Astrocyte of the spinal cord (primary cell): ENCODE data around the gene TFF2.

ENCODE experiments used
- DNase-seq: peaks from one replicate; pipeline ENCODE4 v3.0.0; 2011; ENCODE audit warnings: low read depth, low spot score
- H3K4me3 ChIP-seq: 2 replicates; pipeline ENCODE4 v1.5.1; 2011; ENCODE audit warnings: low read depth, mild to moderate bottlenecking, low read length, moderate library complexity
- in situ Hi-C: cut with HindIII; loops from 2 replicates; pipeline ENCODE4 v1.10.0; 2017; ENCODE audit warnings: low sequenced_read_pairs
- TF ChIP-seq, protein P1 (sequence below): IDR thresholded peaks from 2 replicates; pipeline ENCODE4 v1.5.1; 2012; ENCODE audit warnings: low read depth, mild to moderate bottlenecking, low read length, inconsistent platforms

The TFF2 gene

DNA sequence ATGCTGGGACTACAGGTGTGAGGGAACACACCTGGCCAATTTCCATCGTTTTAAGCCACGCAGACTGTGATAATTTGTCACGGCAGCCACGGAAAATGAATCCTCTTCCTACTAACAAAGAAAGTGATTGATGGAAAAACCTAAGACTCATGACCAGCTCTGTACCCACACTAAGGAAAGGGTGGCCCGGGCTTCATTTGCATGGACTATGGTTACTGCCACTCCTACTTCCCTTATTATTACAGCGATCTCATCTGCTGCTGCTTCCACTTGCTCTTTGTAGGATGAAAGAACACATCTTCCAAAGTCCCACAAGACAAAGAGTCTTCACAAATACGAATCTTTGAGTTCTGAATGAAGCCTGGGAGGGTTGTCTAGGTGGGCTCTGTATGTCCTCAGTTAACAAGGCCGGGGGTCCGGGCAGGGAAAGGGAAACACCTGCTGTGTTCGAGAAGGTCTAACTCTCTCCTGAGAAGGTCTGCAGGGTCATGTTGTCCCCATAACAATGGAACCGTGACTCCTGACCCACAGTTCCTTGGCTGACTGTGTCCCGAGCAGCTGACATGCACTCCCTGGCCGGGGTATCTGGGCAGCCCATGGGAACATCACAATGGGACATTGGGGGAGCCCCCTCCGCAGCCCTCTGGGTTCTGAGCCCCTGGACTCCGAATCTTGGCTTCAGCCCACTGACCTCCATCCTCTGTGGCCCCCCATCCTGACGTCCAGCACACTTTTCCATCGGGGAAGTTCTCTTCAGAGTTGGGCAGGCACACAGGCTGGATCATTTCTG lies 28.8 kb upstream of the TFF2 start:
- in situ Hi-C loops = no loop called here
- TF ChIP-seq, protein P1, sequence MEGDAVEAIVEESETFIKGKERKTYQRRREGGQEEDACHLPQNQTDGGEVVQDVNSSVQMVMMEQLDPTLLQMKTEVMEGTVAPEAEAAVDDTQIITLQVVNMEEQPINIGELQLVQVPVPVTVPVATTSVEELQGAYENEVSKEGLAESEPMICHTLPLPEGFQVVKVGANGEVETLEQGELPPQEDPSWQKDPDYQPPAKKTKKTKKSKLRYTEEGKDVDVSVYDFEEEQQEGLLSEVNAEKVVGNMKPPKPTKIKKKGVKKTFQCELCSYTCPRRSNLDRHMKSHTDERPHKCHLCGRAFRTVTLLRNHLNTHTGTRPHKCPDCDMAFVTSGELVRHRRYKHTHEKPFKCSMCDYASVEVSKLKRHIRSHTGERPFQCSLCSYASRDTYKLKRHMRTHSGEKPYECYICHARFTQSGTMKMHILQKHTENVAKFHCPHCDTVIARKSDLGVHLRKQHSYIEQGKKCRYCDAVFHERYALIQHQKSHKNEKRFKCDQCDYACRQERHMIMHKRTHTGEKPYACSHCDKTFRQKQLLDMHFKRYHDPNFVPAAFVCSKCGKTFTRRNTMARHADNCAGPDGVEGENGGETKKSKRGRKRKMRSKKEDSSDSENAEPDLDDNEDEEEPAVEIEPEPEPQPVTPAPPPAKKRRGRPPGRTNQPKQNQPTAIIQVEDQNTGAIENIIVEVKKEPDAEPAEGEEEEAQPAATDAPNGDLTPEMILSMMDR = no peak
- DNase-seq = no peak
- H3K4me3 ChIP-seq = no peak overlapping the region

DNA sequence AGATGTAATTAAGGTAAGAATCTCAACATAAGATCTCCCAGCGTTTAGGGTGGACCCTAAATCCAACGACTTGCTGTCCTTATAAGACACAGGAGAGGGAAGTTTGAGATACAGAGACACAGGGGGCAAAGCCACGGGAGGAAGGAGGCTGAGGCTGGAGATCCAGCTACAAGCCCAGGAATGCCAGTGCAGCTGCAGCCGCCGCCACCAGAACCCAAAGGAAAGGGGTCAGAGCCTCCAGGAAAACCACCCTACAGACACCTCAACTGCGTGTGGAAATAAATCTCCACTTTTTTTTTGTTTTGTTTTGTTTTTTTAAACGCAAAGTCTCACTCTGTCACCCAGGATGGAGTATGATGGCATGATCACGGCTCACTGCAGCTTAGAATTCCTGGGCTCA lies 27.6 kb upstream of the TFF2 start:
- DNase-seq = no peak
- H3K4me3 ChIP-seq = no peak overlapping the region
- in situ Hi-C loops = no loop called here
- TF ChIP-seq, protein P1 = no peak

DNA sequence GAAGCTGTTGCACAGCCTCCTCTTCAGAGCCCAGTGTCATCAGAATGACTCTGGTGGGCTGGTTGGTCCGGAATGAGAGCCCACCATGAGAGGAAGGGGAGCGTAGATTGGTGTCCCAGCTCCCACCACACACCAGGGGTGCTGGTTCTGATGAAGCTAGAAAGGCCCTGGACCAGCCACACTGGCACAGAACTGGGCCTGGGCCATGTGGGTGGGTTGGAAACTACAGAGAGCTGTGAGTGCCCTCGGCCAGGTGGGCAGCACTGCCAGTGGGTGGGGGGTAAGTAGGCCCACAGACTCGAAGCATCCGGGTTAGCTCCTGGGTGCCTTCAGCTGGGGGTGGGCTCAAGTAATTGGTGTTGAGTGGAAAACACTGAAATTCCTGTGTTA lies 27.2 kb upstream of the TFF2 start:
- TF ChIP-seq, protein P1 = no peak
- in situ Hi-C loops = no loop called here
- no peak for DNase-seq
- H3K4me3 ChIP-seq = no peak overlapping the region

DNA sequence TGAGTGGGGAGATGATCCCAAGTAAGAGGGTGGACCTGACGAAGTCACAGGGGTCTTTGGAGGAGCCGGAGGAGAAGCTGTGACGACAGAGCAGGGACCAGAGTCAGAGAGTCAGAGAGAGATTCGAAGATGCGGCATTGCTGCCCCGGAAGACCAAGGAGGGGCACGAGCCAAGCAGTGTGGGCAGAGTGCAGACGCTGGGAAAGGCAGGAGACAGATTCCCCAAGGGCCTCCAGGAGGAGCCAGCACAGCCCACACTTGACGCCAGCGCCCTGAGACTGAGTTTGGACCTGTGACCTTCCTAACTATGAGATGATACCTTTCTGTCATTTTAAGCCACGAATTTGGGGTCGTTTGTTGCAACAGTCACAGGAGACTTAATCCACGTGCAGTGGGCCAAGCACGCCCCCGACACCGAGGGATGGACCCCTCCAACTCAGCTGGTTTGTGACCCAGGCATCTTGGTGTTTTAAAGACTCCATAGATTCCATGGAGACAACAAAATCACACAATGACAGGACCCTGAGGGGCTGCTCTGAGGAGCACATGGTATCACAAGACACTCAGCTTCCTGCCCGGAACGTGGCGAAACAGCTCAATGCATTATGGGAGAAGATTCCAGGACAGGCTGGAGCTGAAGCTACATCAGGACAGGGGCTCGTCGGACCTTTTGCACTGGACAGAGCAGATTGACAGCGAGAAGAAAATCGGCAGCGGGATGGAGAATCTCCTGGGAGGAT lies 26.6 kb upstream of the TFF2 start:
- no peak for DNase-seq
- H3K4me3 ChIP-seq = no peak overlapping the region
- in situ Hi-C loops = no loop called here
- TF ChIP-seq, protein P1 = no peak

DNA sequence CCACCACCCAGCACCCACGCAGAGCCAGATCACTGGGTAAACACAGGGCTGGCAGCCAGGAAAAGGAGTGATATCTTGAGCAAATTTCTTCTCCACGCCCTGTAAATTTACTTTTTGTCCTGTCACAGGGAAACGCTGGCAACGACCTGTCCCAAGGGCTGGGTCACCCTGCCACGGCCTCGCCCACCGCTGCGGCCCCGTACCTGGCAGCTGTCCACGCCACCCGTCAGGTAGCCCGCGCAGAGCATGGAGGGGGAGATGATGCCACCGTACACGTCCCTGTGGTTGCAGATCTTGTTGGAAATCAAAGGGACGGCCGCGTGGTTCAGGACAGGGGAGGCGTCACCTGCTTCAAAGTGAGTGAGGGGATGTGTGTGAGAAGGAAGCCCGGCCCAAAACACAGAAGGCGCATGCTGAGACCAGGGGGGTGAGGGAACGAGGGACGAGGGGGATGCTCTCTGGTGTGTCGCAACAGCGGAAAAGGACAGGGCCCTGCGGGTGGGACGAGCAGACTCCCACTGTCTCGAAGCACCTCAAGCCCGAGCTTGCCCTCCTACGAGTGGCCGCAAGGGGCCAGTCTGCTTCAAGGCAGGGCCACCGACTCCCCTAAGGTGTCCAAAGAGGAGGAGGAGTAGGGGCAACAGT lies 25.7 kb upstream of the TFF2 start:
- TF ChIP-seq, protein P1 = no peak
- DNase-seq = no peak
- in situ Hi-C loops = no loop called here
- H3K4me3 ChIP-seq = no peak overlapping the region

DNA sequence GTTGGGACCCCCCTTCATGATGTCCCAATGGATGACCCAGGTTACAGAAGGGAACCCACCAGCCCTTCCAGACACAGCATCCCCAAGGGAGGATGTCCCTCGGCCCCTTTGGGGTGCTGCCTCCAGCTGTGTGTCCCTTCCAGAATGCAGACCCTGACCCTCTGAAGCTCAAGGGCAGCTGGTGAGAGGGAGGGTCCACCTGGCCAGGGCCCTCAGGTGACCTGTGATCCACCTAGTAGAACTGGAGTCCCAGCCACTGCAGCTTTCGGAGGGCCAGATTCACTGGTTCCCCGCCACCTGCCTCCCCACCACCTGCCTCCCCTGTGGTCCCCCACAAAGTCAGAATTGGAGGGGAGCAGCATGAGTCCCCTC lies 25.2 kb upstream of the TFF2 start:
- in situ Hi-C loops = no loop called here
- DNase-seq = no peak
- H3K4me3 ChIP-seq = no peak overlapping the region
- TF ChIP-seq, protein P1 = no peak
